ENCODE data around the gene NRXN3.

The NRXN3 gene

DNA sequence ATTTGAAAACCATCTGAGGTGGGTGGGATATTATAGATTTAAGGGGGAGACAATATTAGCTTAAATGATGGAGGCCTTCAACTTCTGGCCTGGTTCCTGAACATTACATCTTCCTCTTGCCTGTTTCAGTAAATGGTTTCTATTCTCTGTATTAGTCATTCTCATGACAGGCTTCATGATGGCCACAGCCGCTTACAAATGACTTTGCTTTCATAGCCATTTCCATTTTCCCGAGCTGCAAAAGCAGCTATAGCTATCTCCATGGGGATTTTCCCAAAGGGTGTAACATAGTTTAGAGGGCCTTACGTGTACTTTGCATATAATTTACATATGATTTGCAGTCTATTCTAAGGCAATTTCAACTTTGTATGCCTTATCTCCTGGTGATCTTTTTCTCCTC lies 121.8 kb downstream of the NRXN3 start:
- H3K4me3 ChIP-seq (ENCODE audit: low read length) = no peak overlapping the region
- DNase-seq (ENCODE audit: low read depth) = no peak
- no peak for TF ChIP-seq CTCF (conservative IDR thresholded peaks at IDR 0.05; ENCODE audit: low read depth, low read length)

DNA sequence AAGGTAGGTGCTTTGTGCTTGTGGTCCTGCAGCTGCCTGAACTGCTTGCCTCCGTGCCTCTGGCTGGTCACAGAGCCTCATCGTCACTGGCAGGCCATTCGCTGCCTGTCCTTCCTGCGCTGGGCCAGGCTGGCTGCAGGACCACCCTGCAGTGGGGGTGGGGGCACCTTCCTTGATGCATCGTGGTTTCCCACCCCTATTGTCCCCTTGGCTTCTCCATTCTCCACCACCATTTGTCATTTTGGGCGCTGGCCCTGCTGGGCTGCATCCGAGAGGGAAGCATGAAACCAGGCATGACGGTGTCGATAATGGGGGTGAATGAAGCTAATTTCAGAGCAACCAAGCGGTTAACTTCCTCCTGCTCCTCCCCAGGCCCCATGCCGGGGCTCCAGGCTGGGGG lies 127.7 kb downstream of the NRXN3 start:
- no peak for DNase-seq (ENCODE audit: low read depth)
- H3K4me3 ChIP-seq (ENCODE audit: low read length) = no peak overlapping the region
- no peak for TF ChIP-seq CTCF (conservative IDR thresholded peaks at IDR 0.05; ENCODE audit: low read depth, low read length)

GRCh38 chr14:78298298-78298697 lies 128.1 kb downstream of the NRXN3 start:
- no peak for DNase-seq (ENCODE audit: low read depth)
- TF ChIP-seq CTCF (conservative IDR thresholded peaks at IDR 0.05; ENCODE audit: low read depth, low read length) = no peak
- no peak overlapping the region for H3K4me3 ChIP-seq (ENCODE audit: low read length)

GRCh38 chr14:78302841-78303240 lies 132.7 kb downstream of the NRXN3 start:
- H3K4me3 ChIP-seq (ENCODE audit: low read length) = no peak overlapping the region
- no peak for DNase-seq (ENCODE audit: low read depth)
- no peak for TF ChIP-seq CTCF (conservative IDR thresholded peaks at IDR 0.05; ENCODE audit: low read depth, low read length)

- TF ChIP-seq CTCF (conservative IDR thresholded peaks at IDR 0.05; ENCODE audit: low read depth, low read length) = no peak
- no peak overlapping the region for H3K4me3 ChIP-seq (ENCODE audit: low read length)
These were observed 137.5 kb downstream of the NRXN3 start for GRCh38 chr14:78307671-78308070.

DNA sequence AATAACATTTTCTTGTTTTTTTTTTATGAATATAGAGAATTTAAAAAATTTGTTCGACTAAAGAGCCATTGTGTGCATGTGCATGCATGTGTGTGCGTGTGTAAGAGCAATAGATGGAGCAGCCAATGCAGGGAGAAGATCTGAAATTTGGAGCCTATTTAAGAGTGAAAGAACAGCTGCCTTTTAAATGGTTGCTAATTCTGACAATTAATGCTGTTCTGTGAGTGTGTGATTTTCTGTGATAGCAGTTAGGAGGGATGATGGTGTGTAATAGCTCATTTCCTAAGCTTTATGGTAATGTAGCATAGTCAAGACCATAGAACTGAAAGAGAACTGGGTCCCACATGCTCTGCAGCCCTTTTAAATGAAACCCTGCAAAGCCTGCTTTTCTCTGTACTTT lies 137.9 kb downstream of the NRXN3 start:
- DNase-seq (ENCODE audit: low read depth) = no peak
- H3K4me3 ChIP-seq (ENCODE audit: low read length) = no peak overlapping the region
- TF ChIP-seq CTCF (conservative IDR thresholded peaks at IDR 0.05; ENCODE audit: low read depth, low read length) = no peak

More at GRCh38 chr14:78307671-78308070, 137.5 kb downstream of the NRXN3 start:
- DNase-seq (ENCODE audit: low read depth) = no peak

GRCh38 chr14:78310272-78310671 lies 140.1 kb downstream of the NRXN3 start:
- TF ChIP-seq CTCF (conservative IDR thresholded peaks at IDR 0.05; ENCODE audit: low read depth, low read length) = no peak
- DNase-seq (ENCODE audit: low read depth) = no peak

More at GRCh38 chr14:78310272-78310671, 140.1 kb downstream of the NRXN3 start:
- H3K4me3 ChIP-seq (ENCODE audit: low read length) = no peak overlapping the region
